ENCODE results near the gene ZNF618. TPM values are rescaled to one million over a fixed set of nuclear protein-coding genes. Genes with fewer than 3 reads are reported as not detected.

ZNF618 gene
- total RNA-seq, 8 experiments from 2014 or later = 3.4 to 41.6 (median 20.4) TPM

DNA sequence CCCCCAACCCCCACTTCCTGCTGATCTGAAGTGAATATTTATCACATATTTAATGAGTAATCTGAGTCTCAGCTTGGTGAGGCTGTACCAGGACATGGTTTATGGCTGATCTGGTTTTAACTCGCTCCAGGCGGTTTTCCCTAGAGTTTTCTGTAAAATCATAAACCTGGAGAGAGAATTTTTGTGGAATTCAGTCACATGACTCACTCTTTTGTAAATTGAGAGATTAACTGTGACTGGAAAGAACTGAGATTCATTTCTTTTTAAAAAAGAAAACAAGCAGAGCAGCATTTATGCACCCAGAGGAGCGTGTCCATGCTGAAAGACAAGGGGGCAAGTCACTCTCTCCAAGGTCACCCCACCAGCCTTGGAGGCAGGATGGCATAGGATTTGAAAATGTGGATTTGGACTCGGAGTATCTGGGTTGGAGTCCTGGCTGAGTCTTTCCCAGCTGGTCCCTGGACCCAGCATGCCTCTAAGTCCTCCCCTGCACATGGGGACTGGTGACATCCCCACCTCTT, 81.8 kb downstream of the ZNF618 start:
- in situ Hi-C loops (cut with MboI; ENCODE audit: low pct_unique_long_range_greater_than_20kb in 2 of 9, low sequenced_read_pairs in 9 of 9, unreplicated experiment in 9 of 9) = no loop called here
- 0 to 100% (median 80%) methylated on average over 1 to 4 of the region's 4 CpGs; no CpG with 5 or more reads in 1 of the 10 experiments for WGBS, 10 experiments
- no peak overlapping the region for H3K27ac ChIP-seq
- peak; percentile 22 to 86 (median 46) for ATAC-seq (replicated peaks in 6 of 8)
- H3K4me3 ChIP-seq = no peak overlapping the region
- peaks cover 12 to 19% of the 10 kb centered on the region in 2 donors for H3K4me1 ChIP-seq (replicated peaks in 1 of 2)

DNA sequence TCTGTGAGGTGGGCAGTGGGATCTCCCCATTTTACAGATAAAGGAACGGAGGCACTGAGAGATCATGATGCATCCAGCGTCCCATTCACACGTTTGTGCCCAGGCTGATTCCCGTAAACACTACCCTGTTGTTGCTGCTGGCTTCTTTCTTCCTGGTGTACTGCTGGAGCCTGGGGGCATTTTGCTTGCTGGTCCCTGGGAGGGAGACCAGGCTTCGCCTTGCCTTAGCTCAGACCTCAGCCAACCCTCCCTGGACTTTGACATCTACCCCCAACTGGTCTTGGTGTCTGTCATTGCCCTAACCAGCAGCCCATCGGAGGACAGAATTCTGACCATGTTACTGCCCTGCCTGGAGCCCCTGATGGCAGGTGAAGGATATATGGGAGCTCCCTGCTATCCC, 82.4 kb downstream of the ZNF618 start:
- peaks cover 15 to 19% of the 10 kb centered on the region in 2 donors for H3K4me1 ChIP-seq (replicated peaks in 1 of 2)
- ATAC-seq (replicated peaks in 6 of 8) = no peak
- in situ Hi-C loops (cut with MboI; ENCODE audit: low pct_unique_long_range_greater_than_20kb in 2 of 9, low sequenced_read_pairs in 9 of 9, unreplicated experiment in 9 of 9) = no loop called here
- H3K4me3 ChIP-seq = no peak overlapping the region
- 70 to 100% (median 83%) methylated on average over 1 to 3 of the region's 6 CpGs; no CpG with 5 or more reads in 3 of the 10 experiments for WGBS, 10 experiments
- no peak overlapping the region for H3K27ac ChIP-seq

DNA sequence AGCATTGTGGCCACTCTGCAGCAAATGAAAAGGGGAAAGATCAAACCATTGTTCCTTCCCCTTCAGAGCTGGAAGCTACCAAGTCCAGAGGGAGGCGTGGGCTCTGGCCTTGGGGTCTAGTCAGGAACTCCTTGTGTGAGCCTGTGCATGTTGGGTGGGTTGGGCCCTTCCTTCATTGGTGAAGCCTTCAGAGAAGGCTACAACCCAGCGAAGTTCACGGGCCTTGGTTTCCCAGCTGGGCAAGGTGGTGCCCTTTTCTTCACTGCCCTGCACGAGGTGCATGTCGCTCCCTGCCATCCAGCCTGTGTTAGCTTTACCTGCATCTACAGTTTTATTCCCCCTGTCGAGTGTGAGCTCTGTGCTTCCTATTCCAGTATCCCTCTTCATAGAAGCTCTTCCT, 84.7 kb downstream of the ZNF618 start:
- in situ Hi-C loops (cut with MboI; ENCODE audit: low pct_unique_long_range_greater_than_20kb in 2 of 9, low sequenced_read_pairs in 9 of 9, unreplicated experiment in 9 of 9) = no loop called here

DNA sequence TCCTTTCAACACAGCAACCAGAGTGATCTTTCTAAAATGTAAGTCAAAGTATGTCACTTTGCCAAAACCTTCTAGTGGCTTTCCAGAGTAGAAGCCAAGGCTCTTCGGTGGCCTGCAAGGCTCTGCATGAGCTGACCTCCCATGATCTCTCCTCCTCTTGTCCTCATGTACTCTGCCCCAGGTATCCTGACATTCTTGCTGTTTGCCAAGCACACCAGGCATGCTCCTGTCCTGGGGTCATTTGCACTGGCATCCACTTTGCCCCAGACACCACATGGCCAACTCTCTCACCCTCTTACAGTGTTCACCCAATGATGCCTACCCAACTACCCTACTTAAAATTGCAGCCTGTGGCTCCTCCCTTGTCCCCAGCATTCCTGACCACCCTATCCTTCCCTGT, 86.3 kb downstream of the ZNF618 start:
- WGBS, 10 experiments = 80 to 100% (median 100%) methylated on average over 1 of the region's 1 CpG; no CpG with 5 or more reads in 3 of the 10 experiments
- no peak overlapping the region for H3K4me3 ChIP-seq
- ATAC-seq (replicated peaks in 6 of 8) = no peak
- H3K27ac ChIP-seq = no peak overlapping the region
- peaks cover 24 to 33% of the 10 kb centered on the region in 2 donors for H3K4me1 ChIP-seq (replicated peaks in 1 of 2)
- in situ Hi-C loops (cut with MboI; ENCODE audit: low pct_unique_long_range_greater_than_20kb in 2 of 9, low sequenced_read_pairs in 9 of 9, unreplicated experiment in 9 of 9) = no loop called here

More for the DNA sequence above, 84.7 kb downstream of the ZNF618 start:
- no peak overlapping the region for H3K4me3 ChIP-seq
- ATAC-seq (replicated peaks in 6 of 8) = no peak
- 46 to 100% (median 100%) methylated on average over 1 to 6 of the region's 6 CpGs; no CpG with 5 or more reads in 5 of the 10 experiments for WGBS, 10 experiments
- peaks cover 24 to 32% of the 10 kb centered on the region in 2 donors for H3K4me1 ChIP-seq (replicated peaks in 1 of 2)
- no peak overlapping the region for H3K27ac ChIP-seq

DNA sequence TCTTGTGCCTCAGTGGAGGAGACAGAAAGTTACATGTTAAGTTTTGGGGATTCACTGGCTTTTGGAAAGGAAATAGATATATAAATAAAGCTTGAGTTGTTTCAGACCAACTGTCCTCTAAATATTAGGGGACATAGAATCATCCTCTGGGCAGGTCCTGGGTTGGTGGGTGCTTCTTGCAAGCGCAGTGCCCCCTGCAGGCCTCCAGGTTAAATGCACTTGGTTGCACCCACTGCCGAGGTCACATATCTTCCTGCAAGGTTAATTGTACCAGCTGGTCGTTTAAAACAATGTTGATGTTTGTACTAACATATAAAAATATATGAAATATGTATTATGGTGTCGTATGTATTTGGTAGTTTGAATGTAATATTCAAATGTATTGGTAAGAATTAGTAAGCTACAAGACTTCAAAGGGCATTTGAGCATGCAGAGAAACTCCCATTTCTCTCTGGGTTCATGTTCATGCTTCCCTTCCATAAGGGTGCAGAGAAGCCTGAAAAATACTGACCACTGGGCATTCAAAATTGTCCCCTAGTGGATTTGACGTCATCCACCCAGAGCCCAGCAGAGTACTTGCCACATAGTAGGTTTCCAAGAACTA, 87.0 kb downstream of the ZNF618 start:
- Histone ChIP-seq H3K4me3 (no peak overlapping the region), H3K27ac (peak overlapping the region in 1 of 2 donors; percentile 89), H3K4me1 (replicated peaks in 1 of 2) (peaks cover 24 to 33% of the 10 kb centered on the region in 2 donors)
- 20 to 89% (median 50%) methylated on average over 2 to 5 of the region's 5 CpGs; no CpG with 5 or more reads in 1 of the 10 experiments for WGBS, 10 experiments
- in situ Hi-C loops (cut with MboI; ENCODE audit: low pct_unique_long_range_greater_than_20kb in 2 of 9, low sequenced_read_pairs in 9 of 9, unreplicated experiment in 9 of 9) = no loop called here
- peak in 3 of 8 experiments; percentile 8 to 64 (median 63) for ATAC-seq (replicated peaks in 6 of 8)

- peak overlapping the region in 4 of 5 donors; percentile 3 to 17 (median 9) for H3K4me3 ChIP-seq
- 7 to 84% (median 24%) methylated on average over 2 to 11 of the region's 17 CpGs; no CpG with 5 or more reads in 1 of the 10 experiments for WGBS, 10 experiments
- peak in 7 of 8 experiments; percentile 13 to 84 (median 74) for ATAC-seq (replicated peaks in 6 of 8)
- H3K4me1 ChIP-seq (replicated peaks in 1 of 2) = peaks cover 24 to 33% of the 10 kb centered on the region in 2 donors
- in situ Hi-C loops (cut with MboI; ENCODE audit: low pct_unique_long_range_greater_than_20kb in 2 of 9, low sequenced_read_pairs in 9 of 9, unreplicated experiment in 9 of 9) = no loop called here
- peak overlapping the region; percentile 77 to 89 for H3K27ac ChIP-seq
These were observed 87.8 kb downstream of the ZNF618 start for GRCh38 chr9:113963696-113964494.

GRCh38 chr9:113964495-113965170, 88.5 kb downstream of the ZNF618 start:
- H3K27ac ChIP-seq = peak overlapping the region in 1 of 2 donors; percentile 89
- in situ Hi-C loops (cut with MboI; ENCODE audit: low pct_unique_long_range_greater_than_20kb in 2 of 9, low sequenced_read_pairs in 9 of 9, unreplicated experiment in 9 of 9) = no loop called here
- 19 to 66% (median 45%) methylated on average over 2 to 5 of the region's 5 CpGs for WGBS, 10 experiments
- peaks cover 24 to 33% of the 10 kb centered on the region in 2 donors for H3K4me1 ChIP-seq (replicated peaks in 1 of 2)
- H3K4me3 ChIP-seq = peak overlapping the region in 3 of 5 donors; percentile 3 to 17 (median 14)
- peak in 5 of 8 experiments; percentile 11 to 39 (median 29) for ATAC-seq (replicated peaks in 6 of 8)

GRCh38 chr9:113966394-113966793, 90.3 kb downstream of the ZNF618 start:
- Histone ChIP-seq H3K4me1 (replicated peaks in 1 of 2) (peaks cover 18 to 33% of the 10 kb centered on the region in 2 donors), H3K4me3 (no peak overlapping the region), H3K27ac (no peak overlapping the region)
- peak in 3 of 8 experiments; percentile 5 to 93 (median 61) for ATAC-seq (replicated peaks in 6 of 8)
- in situ Hi-C loops (cut with MboI; ENCODE audit: low pct_unique_long_range_greater_than_20kb in 2 of 9, low sequenced_read_pairs in 9 of 9, unreplicated experiment in 9 of 9) = no loop called here
- 39 to 100% (median 87%) methylated on average over 1 to 3 of the region's 5 CpGs; no CpG with 5 or more reads in 3 of the 10 experiments for WGBS, 10 experiments

DNA sequence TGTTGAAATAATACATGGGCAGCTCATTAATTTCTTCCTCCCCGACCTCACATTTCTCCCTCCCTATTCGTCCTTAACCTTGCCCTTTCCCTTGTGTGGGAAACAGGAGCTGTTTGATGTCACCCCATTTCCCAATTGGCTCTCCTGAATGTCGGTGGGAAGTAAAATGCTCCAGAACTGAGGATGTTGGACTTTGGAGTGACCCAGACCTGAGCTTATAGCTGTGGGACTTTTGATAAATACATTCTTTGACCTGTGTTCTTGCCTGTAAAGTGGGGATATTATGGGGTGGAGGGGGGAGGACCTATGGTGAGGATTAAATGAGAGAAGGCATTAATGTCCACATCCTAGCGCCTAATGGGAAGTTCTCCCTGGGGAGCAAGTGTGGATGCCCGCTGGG, 91.3 kb downstream of the ZNF618 start:
- in situ Hi-C loops (cut with MboI; ENCODE audit: low pct_unique_long_range_greater_than_20kb in 2 of 9, low sequenced_read_pairs in 9 of 9, unreplicated experiment in 9 of 9) = no loop called here
- 50 to 100% (median 78%) methylated on average over 1 to 5 of the region's 5 CpGs for WGBS, 10 experiments
- Histone ChIP-seq H3K4me1 (replicated peaks in 1 of 2) (peaks cover 18 to 33% of the 10 kb centered on the region in 2 donors), H3K27ac (no peak overlapping the region), H3K4me3 (no peak overlapping the region)
- no peak for ATAC-seq (replicated peaks in 6 of 8)

DNA sequence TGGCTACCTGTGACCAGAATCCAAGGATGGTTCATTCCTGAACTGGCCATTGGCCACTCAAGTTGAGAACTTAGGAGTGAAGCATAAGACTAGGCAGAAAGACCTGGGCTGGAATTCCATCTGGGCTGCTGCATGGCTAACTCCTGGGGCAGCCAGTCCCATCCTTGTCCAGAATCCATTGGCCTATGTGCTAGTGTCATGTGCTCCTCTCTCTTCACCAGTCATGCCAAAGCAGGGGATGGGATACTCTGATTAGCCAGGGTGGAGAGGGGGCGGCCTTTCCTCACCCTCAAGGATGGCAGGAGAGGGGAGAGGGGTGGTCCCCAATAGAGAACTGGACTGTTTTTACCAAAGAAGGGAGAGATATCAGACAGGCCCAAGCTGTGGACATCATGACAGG, 93.2 kb downstream of the ZNF618 start:
- ATAC-seq (replicated peaks in 6 of 8) = no peak
- peaks cover 8 to 15% of the 10 kb centered on the region in 2 donors for H3K4me1 ChIP-seq (replicated peaks in 1 of 2)
- H3K4me3 ChIP-seq = no peak overlapping the region
- no peak overlapping the region for H3K27ac ChIP-seq
- WGBS, 10 experiments = 67 to 100% (median 100%) methylated on average over 1 of the region's 1 CpG; no CpG with 5 or more reads in 7 of the 10 experiments
- in situ Hi-C loops (cut with MboI; ENCODE audit: low pct_unique_long_range_greater_than_20kb in 2 of 9, low sequenced_read_pairs in 9 of 9, unreplicated experiment in 9 of 9) = no loop called here

DNA sequence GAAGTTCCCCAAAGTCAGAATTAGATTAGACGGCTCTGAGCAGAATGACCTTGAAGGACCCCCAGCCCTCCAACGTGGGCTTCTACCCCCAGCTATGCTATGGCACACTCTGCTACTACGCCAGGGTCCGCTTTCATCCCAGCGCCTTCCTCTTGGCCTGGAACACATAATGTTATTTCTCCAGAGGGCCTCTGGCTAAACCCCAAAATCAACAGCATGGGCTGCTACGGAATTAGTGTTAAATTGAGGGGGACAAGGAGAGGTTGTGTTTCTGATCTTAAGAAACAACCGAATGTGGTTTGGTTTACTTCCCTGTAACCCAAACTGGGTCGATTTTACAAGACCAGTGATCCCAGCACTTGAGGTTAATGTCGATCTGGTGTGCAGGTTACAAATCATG, 97.1 kb downstream of the ZNF618 start:
- no peak for ATAC-seq (replicated peaks in 6 of 8)
- in situ Hi-C loops (cut with MboI; ENCODE audit: low pct_unique_long_range_greater_than_20kb in 2 of 9, low sequenced_read_pairs in 9 of 9, unreplicated experiment in 9 of 9) = no loop called here
- 60 to 100% (median 92%) methylated on average over 1 to 9 of the region's 9 CpGs; no CpG with 5 or more reads in 2 of the 10 experiments for WGBS, 10 experiments
- H3K4me1 ChIP-seq (replicated peaks in 1 of 2) = no peaks in the 10 kb centered on the region
- no peak overlapping the region for H3K4me3 ChIP-seq
- no peak overlapping the region for H3K27ac ChIP-seq

DNA sequence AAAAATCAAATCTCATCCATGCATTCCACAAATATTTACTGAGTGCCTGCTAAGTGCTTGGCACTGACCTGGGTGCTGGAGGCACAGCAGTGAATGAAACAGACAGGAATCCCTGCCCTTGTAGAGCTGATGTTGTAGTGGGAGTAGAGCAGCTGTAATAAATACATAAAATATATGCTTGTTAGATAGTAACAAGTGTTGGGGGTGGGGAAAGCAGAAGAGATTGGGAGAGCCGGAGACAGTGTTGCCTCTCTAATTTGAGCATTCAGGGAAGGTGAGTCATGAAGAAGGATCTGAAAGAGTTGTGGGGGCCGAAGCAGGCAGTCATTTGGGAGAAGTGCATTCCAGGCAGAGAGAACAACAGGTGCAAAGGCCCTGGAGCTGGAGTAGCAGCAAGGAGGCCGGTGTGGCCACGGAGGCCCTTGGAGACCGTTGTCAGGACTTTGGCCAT, 97.9 kb downstream of the ZNF618 start:
- in situ Hi-C loops (cut with MboI; ENCODE audit: low pct_unique_long_range_greater_than_20kb in 2 of 9, low sequenced_read_pairs in 9 of 9, unreplicated experiment in 9 of 9) = no loop called here
- ATAC-seq (replicated peaks in 6 of 8) = peak in 2 of 8 experiments; percentile 38 to 48

More for the DNA sequence above, 97.9 kb downstream of the ZNF618 start:
- 50 to 100% (median 90%) methylated on average over 1 to 4 of the region's 5 CpGs; no CpG with 5 or more reads in 2 of the 10 experiments for WGBS, 10 experiments
- H3K27ac ChIP-seq = no peak overlapping the region
- no peak overlapping the region for H3K4me3 ChIP-seq
- no peaks in the 10 kb centered on the region for H3K4me1 ChIP-seq (replicated peaks in 1 of 2)

Data from motor neuron (in vitro differentiated cells).